Activated CD4-positive, alpha-beta T cell treated with anti-CD3 and anti-CD28 coated beads, Interleukin-2, Interleukin-4, amounts not matched to agents 100 ng/mL and 50 ng/mL, durations not matched to agents 16 hours and 8 hours (primary cell): Measurements from ENCODE around the gene RNASE8.
"Not testable (repeated sequence)": the region's sequence is repeated elsewhere in the genome, so short reads cannot be mapped to it uniquely, and the experiment has no call there.

ENCODE experiments used
- DNase-seq: peaks from one replicate; pipeline ENCODE4 v3.0.0-alpha.2; 2020; ENCODE audit warnings: low spot score

RNASE8 gene

DNA sequence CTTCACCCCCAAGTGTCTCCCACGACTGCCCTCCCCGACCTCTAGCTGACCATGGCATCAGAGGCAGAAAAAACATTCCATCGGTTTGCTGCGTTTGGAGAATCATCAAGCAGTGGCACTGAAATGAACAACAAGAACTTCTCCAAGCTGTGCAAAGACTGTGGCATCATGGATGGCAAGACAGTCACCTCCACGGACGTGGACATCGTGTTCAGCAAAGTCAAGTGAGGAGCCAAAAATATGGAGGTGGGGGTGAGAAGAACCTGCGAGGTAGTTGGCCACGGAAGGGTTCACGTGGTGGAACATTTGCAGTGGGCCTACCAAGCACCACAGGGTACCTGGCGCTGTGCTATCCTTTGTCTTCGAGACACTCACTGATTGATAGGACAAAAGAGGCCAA, 27.1 kb upstream of the RNASE8 start:
- DNase-seq = no peak

DNA sequence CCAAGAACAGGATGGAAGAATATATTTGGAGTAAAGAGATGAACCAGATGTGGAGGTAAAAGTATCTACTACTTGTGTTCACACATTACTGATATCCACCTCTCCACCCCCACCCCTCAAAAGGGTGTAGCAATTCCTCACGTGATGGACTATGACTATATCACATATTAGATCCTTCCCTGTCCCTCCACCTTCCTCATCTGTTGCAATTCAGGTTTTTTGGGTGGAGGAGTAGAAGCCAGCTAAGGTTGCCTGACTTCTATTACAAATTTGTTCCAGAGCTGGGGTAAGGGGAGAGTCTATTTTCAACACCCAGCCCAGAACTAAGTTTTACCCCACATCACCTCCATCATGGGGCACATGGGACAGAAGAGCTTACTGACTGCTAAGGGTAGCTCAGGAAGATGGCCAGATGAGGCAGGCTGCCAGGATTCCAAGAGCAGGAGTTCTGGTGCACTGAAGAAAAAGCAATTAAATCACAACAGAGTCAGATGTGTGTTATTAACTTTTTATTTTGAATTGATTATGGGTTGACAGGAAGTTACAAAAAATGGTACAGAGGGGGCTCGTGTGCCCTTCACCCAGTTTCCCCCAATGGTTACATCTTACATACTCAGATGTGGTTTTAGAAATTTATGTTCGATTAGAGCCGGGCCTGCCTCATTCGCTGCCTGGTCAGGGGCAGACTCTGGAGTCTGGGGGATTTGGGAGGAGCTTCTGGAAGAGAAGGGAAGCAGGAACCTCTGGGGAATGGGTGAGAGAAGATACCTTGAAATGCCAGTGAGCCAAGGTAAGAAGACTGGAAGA, 25.1 kb upstream of the RNASE8 start:
- DNase-seq = no peak

DNA sequence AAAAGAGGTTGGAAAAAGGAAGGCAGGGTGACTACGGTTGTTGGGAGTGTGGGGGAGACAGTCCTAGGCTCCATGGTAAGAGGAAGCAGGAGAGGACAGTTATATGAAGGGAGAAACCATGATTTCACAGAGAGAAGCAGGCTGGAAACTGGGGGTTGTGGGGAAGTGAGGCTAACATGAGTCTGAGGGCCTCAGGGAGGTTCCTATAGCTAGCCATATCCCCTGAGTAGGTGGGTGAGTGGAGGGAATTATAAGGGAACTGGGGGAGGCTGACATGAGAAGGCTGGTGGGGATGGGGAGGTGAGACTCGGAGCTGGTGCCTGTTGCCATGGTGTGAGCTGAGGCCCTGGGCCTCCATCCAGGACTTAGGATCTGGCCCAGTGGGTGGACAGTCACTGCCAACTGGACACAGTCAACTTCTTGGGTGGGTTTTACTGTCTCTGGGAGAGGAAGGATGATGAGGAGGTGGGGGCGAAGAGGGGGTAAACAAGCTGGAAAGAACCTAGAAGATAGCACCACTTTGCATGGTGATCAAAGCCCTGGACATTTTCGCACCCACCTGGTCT, 24.4 kb upstream of the RNASE8 start:
- DNase-seq = no peak

DNA sequence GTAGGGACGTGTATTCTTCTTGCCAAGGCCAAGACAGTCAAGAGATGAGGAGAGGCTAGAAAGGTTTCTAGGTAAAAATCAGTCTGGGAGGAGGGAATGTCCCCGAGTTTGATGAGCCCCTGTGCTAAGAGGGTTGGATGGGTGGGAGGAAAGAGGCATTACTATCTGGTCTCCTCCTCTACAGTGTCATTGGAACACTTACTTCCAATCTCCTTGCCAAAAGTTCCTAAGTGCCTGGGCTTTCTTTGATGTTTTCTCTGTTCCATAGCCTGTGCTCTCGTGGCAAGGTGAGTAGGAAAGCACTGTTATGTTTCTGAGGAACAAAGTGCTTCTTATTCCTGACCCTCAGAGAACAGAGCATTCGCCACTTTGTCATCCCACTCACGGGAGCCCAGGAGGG, 22.9 kb upstream of the RNASE8 start, which contains the start of gene RNASE13:
RNASE13 (minus strand) TSS at position 101 of the 400 bp plus-strand sequence. CDS start 519 bp downstream, outside the sequence.
- no peak for DNase-seq

GRCh38 chr14:21036751-21037150, 20.9 kb upstream of the RNASE8 start:
- no peak for DNase-seq

- no peak for DNase-seq
These were observed 20.5 kb upstream of the RNASE8 start for GRCh38 chr14:21037156-21037555.

DNA sequence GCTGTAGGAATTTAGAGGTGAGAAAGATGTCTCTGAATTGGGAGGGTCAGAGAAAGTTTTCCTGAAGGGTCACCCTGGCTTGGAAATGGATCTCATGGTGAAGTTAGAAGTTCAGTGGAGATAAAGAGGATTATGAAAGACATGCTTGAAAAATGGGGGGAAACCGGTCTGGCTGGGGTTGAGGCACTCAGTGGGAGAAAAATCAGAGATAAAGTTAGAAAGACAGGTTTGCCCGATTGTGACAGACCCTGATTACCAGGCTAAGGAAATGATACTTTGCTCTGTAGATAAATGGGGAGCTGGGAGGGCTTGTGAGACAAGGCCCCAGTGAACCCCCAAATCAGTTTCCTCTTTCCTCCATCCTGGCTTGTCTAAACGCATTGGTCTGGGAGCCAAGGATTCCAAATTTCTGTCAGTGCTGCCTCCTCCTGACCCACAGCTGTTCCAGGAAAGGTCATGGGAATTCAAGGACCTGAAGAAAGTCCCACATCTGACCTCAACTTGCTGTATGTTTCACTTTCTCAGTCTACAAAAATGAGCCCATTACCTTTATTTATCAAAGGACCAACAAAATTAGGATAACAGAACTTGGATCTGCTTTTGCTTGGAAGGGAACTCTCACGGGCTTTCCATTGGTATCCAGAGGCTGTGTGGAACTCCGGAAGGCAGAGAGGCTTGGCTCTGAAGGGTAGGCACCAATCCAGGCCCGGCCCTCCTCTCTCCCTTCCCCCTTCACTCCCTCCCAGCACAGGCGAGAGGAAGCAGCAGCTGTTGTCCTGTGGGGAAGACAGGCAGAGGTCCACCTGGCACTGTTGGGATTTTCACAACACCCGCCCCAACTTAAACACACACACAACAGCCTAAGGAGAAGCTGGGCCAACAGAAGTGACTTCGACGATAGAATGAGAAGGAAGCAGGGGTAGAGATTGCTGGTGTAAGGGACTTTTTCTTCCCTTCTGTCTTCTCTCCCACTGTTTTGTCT, 18.9 kb upstream of the RNASE8 start:
- no peak for DNase-seq

GRCh38 chr14:21039585-21040369, 17.8 kb upstream of the RNASE8 start:
- no peak for DNase-seq

- DNase-seq = no peak
These were observed 17.2 kb upstream of the RNASE8 start for GRCh38 chr14:21040370-21040925.

GRCh38 chr14:21040941-21041340, 16.7 kb upstream of the RNASE8 start:
- not testable (repeated sequence) for DNase-seq

DNA sequence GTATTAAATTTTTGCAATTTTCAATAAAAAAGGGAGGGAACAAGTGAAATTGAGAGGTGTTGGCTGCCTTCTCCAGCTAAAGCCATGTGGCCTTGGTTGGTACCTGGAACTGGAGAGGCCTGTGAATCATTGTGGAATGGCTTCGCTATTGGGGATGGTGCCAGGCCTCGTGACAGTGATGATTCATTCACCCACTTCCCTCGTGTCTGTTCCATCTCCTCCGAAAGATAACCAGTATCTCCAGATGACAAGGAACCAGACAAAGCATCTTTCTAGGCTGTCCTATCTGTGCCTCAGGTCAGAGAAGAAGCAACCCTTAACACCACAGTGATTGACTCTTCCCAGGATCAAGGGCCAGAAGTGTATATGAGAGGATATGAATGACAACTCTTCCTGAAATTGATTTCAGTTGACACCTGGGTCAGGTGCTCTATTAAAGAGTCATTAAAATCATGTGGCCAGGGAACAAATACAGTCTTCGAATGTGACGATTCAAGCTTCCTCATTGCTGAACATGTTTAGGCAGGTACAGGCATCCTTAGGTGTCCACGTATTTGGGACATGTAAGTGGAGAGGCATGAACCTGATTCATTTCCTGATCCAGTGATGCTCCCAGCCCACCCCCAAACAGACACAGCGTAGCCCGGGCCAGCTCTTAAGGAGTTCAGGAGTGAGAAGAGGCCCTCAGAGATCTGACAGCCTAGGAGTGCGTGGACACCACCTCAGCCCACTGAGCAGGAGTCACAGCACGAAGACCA, 15.8 kb upstream of the RNASE8 start, which contains the start of gene RNASE7:
RNASE7 (plus strand) TSS at position 687 of the 758 bp plus-strand sequence. CDS start 631 bp downstream, outside the sequence.
- no peak for DNase-seq

DNA sequence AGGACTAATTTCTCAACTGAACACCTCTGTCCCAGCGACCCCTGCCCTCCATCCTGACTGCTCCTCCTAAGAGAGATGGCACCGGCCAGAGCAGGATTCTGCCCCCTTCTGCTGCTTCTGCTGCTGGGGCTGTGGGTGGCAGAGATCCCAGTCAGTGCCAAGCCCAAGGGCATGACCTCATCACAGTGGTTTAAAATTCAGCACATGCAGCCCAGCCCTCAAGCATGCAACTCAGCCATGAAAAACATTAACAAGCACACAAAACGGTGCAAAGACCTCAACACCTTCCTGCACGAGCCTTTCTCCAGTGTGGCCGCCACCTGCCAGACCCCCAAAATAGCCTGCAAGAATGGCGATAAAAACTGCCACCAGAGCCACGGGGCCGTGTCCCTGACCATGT, 14.7 kb upstream of the RNASE8 start:
- DNase-seq = no peak

DNA sequence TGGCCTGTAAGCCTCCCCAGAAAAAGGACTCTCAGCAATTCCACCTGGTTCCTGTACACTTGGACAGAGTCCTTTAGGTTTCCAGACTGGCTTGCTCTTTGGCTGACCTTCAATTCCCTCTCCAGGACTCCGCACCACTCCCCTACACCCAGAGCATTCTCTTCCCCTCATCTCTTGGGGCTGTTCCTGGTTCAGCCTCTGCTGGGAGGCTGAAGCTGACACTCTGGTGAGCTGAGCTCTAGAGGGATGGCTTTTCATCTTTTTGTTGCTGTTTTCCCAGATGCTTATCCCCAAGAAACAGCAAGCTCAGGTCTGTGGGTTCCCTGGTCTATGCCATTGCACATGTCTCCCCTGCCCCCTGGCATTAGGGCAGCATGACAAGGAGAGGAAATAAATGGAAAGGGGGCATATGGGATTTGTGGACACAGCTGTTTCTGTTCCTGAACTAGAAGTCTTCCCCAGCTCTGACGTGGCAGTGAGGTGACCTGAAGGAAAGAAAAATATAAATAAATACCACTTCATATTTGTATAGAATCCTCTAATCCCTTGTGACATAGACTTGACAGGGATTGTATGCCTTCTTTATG, 14.1 kb upstream of the RNASE8 start:
- no peak for DNase-seq

- no peak for DNase-seq
These were observed 13.5 kb upstream of the RNASE8 start for GRCh38 chr14:21043974-21044618.

- DNase-seq = no peak
These were observed 10.2 kb upstream of the RNASE8 start for GRCh38 chr14:21047378-21047781.

DNA sequence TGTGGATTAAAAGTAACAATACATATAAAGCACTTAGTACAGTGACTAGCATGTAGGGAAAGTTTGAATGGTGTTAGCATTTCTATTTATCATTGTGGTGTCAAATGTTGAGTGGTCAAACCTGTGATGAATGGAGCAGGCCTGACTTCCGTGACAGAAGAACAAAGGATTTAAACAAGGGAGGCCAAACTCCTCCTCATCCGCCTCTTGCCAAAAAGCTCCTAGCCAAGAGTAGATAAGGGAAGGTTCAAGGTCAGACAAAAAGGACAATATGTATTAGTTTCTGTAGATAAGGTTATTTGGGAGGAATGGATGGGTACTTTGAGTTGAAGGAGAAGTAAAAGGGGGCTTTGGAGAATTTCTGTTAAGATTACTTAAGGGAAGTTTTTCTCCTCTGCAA, 9.0 kb upstream of the RNASE8 start:
- no peak for DNase-seq

DNA sequence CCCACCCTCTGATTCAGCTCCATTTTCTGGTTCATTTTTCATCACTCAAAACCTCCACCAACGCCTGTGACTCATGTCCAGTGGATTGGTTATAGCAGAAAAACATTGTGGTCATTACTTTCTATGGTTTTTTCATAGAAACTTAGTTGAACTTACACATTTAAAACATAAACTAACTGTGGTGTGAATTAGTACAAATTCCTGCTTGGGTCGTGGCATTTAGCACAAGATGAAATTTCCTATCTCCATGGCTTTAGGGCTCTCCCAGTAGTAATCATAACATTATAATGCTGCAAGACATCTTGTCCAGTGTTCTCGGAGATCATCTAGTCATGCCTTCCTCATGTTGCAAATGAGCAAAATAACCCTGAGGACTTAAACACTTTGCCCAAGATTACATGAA, 8.3 kb upstream of the RNASE8 start:
- DNase-seq = no peak

- DNase-seq = no peak
These were observed 7.0 kb upstream of the RNASE8 start for GRCh38 chr14:21050597-21050996.
